HFF-Myc (cell line): ENCODE measurements around the gene ARID3A.
A peak's percentile ranks its signal among the peaks of the same experiment; 100 is the strongest.

Experiments used
- DNase-seq: peaks from one replicate; pipeline ENCODE4 v3.0.0-alpha.2; 2011; ENCODE audit warnings: low read depth; ENCODE audit errors: extremely low read depth
- H3K4me3 ChIP-seq: replicated peaks from 2 replicates; pipeline ENCODE4 v1.5.1; 2011; ENCODE audit warnings: low read depth, mild to moderate bottlenecking, control low read depth, low read length
- CTCF ChIP-seq: IDR thresholded peaks from 2 replicates; pipeline ENCODE4 v1.5.1; 2012; ENCODE audit warnings: mild to moderate bottlenecking, low read depth, low read length, control low read depth; ENCODE audit errors: missing control alignments

Gene ARID3A

GRCh38 chr19:986083-986482 is 60.2 kb downstream of the ARID3A start:
- TF ChIP-seq CTCF: no peak
- no peak for DNase-seq
- no peak overlapping the region for H3K4me3 ChIP-seq

DNA sequence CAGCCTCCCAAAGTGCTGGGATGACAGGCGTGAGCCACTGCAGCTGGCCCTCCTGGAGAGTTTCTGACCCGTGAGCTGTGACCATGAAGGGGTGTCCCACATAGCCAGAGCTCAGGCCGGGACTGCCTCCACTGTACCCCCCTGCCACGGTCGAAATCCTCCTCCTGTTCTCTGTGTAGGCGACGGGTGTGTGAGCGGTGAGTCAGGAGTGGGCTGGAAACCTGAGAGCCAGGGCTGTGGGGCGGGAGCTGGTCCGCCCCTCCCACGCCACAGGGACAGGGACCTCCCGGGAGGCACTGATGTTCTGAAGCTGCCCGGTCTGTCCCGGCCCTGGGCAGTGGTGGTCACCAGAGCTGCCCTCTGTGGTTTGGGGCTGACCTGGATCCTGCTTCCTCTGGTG is 62.2 kb downstream of the ARID3A start:
- no peak for DNase-seq
- TF ChIP-seq CTCF: no peak

GRCh38 chr19:988510-988909 is 62.7 kb downstream of the ARID3A start:
- TF ChIP-seq CTCF: no peak
- H3K4me3 ChIP-seq: no peak overlapping the region
- no peak for DNase-seq

More for the DNA sequence above, 62.2 kb downstream of the ARID3A start:
- H3K4me3 ChIP-seq: no peak overlapping the region

GRCh38 chr19:989381-990081 is 63.7 kb downstream of the ARID3A start:
- no peak for DNase-seq
- H3K4me3 ChIP-seq: no peak overlapping the region
- peak; percentile 30 for TF ChIP-seq CTCF

DNA sequence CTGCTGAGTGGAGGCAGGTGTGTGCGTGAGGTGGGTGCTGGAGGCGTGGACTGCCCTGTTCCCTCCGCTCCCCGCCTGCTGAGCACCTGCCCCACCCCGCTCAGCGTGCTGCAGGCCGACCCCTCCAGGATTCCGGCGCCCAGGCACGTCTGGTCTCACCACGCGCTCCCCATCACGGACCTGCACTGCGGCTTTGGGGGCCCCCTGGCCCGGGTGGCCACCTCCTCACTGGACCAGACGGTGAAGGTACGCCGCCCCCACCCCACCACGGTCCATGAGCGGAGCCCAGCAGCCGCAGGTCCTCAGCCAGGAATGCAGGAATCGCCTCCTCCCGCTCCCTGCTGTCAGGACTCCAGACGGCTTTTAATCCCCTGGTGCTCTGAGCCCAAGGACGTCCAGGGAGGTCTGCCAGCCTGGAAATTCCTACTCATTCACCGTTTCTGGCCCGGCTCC is 64.3 kb downstream of the ARID3A start:
- no peak for DNase-seq
- H3K4me3 ChIP-seq: no peak overlapping the region
- TF ChIP-seq CTCF: no peak

DNA sequence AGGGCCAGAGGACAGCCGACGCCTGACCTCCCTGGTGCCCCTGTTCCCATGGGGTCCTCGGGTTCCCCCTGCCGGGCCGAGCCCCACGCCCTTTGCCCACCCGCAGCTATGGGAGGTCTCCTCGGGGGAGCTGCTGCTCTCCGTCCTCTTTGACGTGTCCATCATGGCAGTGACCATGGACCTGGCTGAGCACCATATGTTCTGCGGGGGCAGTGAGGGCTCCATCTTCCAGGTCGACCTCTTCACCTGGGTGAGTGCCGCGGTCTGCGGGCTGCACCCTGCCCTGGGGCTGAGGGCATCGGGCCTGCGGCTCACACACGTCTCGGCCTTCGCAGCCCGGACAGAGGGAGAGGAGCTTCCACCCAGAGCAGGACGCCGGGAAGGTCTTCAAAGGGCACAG is 64.9 kb downstream of the ARID3A start:
- TF ChIP-seq CTCF: no peak
- no peak overlapping the region for H3K4me3 ChIP-seq
- no peak for DNase-seq
